ENCODE measurements around the gene UBQLNL. TPM values are rescaled to one million over a fixed set of nuclear protein-coding genes. Genes with fewer than 3 reads are reported as not detected.

UBQLNL gene
- total RNA-seq, 4 donors from 2014 or later: 1.2 to 3.7 (median 2.1) TPM

DNA sequence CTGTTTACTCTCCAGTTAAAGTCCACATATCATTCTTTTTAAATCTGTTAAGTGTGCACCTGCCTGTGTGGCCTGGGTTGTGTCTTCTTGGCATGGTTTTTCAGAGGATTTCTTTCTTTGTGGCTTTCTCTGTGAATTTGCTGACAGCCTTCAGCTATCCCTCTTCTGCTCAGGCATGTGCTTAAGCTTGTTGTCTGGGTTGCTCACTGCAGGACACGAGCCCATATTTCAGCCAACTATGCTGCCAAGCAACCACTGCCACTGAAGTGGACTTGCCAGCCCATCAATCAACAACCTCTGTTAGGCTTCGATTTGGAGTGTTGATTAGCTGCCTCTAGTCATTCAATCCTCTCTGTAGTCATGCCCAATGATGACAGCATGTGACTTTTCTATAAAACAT is 49.0 kb downstream of the UBQLNL start:
- Histone ChIP-seq H3K36me3 (no peaks in the 10 kb centered on the region), H3K4me3 (no peak overlapping the region), H3K4me1 (no peaks in the 10 kb centered on the region), H3K27ac (no peak overlapping the region), H3K9me3 (no peaks in the 10 kb centered on the region), H3K27me3 (no peaks in the 10 kb centered on the region)
- no peak for DNase-seq (ENCODE audit: low spot score in 2 of 2)
- 46 to 59% methylated on average over 2 of the region's 2 CpGs for WGBS, 2 donors
- TF ChIP-seq EP300 (IDR thresholded peaks at IDR 0.05) (no peak), POLR2A (IDR thresholded peaks at IDR 0.05) (no peak), CTCF (IDR thresholded peaks at IDR 0.05) (no peak)

Other genes with a start within 250 kb of the UBQLNL start
- gene HBE1, start 246.8 kb downstream of the UBQLNL start, total RNA-seq: not detected
- gene OR51B4, start 214.8 kb downstream of the UBQLNL start, total RNA-seq: 1 to 10 TPM in 1 of 4 donors, under 1 TPM in 2, not detected in 1; 0.42 to 1.5 (median 0.98) TPM
- under 1 TPM in 1 of 4 donors, not detected in 3; 0.63 TPM for gene OR51B2, start 192.4 kb downstream of the UBQLNL start, total RNA-seq
- gene OR51B5, start 173.2 kb downstream of the UBQLNL start, total RNA-seq: 1 to 10 TPM in 3 of 4 donors, not detected in 1; 1.3 to 2.9 (median 2.0) TPM
- not detected for gene OR51B6, start 165.2 kb downstream of the UBQLNL start, total RNA-seq
- not detected for gene OR51M1, start 132.9 kb downstream of the UBQLNL start, total RNA-seq
- gene OR51Q1, start 94.6 kb downstream of the UBQLNL start, total RNA-seq: not detected
- 1 to 10 TPM in 1 of 4 donors, not detected in 3; 3.9 TPM for gene OR51I1, start 75.2 kb downstream of the UBQLNL start, total RNA-seq
- not detected for gene OR51I2, start 67.4 kb downstream of the UBQLNL start, total RNA-seq
- not detected for gene OR52D1, start 28.0 kb downstream of the UBQLNL start, total RNA-seq
- 1 to 10 TPM in 3 of 4 donors, under 1 TPM in 1; 0.84 to 4.9 (median 2.1) TPM for gene UBQLN3, start 6.7 kb downstream of the UBQLNL start, total RNA-seq
- gene OR52H1, start 31.8 kb upstream of the UBQLNL start, total RNA-seq: 1 to 10 TPM in 2 of 4 donors, under 1 TPM in 1, not detected in 1; 0.84 to 7.5 (median 1.3) TPM
- gene OR52B6, start 64.2 kb upstream of the UBQLNL start, total RNA-seq: not detected
- gene TRIM6, start 79.9 kb upstream of the UBQLNL start, total RNA-seq: 1 to 10 TPM; 1.2 to 5.9 (median 2.5) TPM
- gene TRIM34, start 108.3 kb upstream of the UBQLNL start, total RNA-seq: 1 to 10 TPM; 2.2 to 6.1 (median 3.1) TPM
- 10 to 100 TPM; 16.9 to 38.7 (median 26.1) TPM for gene TRIM5, start 168.4 kb upstream of the UBQLNL start, total RNA-seq
- 100 to 1,000 TPM in 2 of 4 donors, 10 to 100 TPM in 2; 78.3 to 131 (median 100) TPM for gene TRIM22, start 173.1 kb upstream of the UBQLNL start, total RNA-seq
- gene OR56B1, start 219.7 kb upstream of the UBQLNL start, total RNA-seq: under 1 TPM in 2 of 4 donors, not detected in 2; 0.20 to 0.63 TPM
- under 1 TPM in 2 of 4 donors, not detected in 2; 0.44 to 0.98 TPM for gene OR52N4, start 237.5 kb upstream of the UBQLNL start, total RNA-seq